GM23338 (cell line): Measurements from ENCODE around the gene STXBP5L. TPM values are rescaled to one million over a fixed set of nuclear protein-coding genes. Genes with fewer than 3 reads are reported as not detected.
"Not testable (repeated sequence)": the region's sequence is repeated elsewhere in the genome, so short reads cannot be mapped to it uniquely, and the experiment has no call there.

Experiments
- ATAC-seq: fragments of 200-7000 bp; cut with Tn5 transposase; 3 replicates; pipeline ENCODE4 v1.9.1; 2020
- DNase-seq: peaks from one replicate; pipeline ENCODE4 v3.0.0-alpha.2; 2015; ENCODE audit warnings: low spot score
- H2AFZ ChIP-seq: fragments of 200-600 bp; sonication (generic); 2 replicates; pipeline ENCODE4 v1.8.0; 2016; ENCODE audit warnings: antibody characterized with exemption, mild to moderate bottlenecking, moderate library complexity
- H3F3A ChIP-seq: fragments of 200-600 bp; sonication (generic); replicated peaks from 2 replicates; pipeline ENCODE4 v1.8.0; 2017; ENCODE audit warnings: antibody characterized with exemption, mixed run types, low read depth
- H3K27ac ChIP-seq: fragments of 200-600 bp; sonication (generic); 2 replicates; pipeline ENCODE4 v1.6.1; 2016; ENCODE audit warnings: low read depth
- H3K27me3 ChIP-seq: fragments of 200-600 bp; sonication (generic); 2 replicates; pipeline ENCODE4 v1.8.0; 2016; ENCODE audit warnings: mild to moderate bottlenecking, mixed run types, moderate library complexity; ENCODE audit not compliant: insufficient read depth
- H3K36me3 ChIP-seq: fragments of 200-600 bp; sonication (generic); 2 replicates; pipeline ENCODE4 v1.8.0; 2016; ENCODE audit warnings: mild to moderate bottlenecking; ENCODE audit not compliant: insufficient read depth
- H3K4me1 ChIP-seq: fragments of 200-600 bp; sonication (generic); 2 replicates; pipeline ENCODE4 v1.8.0; 2016; ENCODE audit warnings: mild to moderate bottlenecking, moderate library complexity; ENCODE audit not compliant: insufficient read depth
- H3K4me2 ChIP-seq: fragments of 200-600 bp; sonication (generic); 2 replicates; pipeline ENCODE4 v1.7.1; 2017; ENCODE audit warnings: mixed run types
- H3K4me3 ChIP-seq: fragments of 200-600 bp; sonication (generic); 2 replicates; pipeline ENCODE4 v1.6.1; 2016; ENCODE audit warnings: mixed run types
- H3K79me2 ChIP-seq: fragments of 200-600 bp; sonication (generic); replicated peaks from 2 replicates; pipeline ENCODE4 v1.8.0; 2017; ENCODE audit warnings: mild to moderate bottlenecking; ENCODE audit not compliant: insufficient read depth
- H3K9me2 ChIP-seq: fragments of 200-600 bp; sonication (generic); 2 replicates; pipeline ENCODE4 v1.8.0; 2017; ENCODE audit not compliant: insufficient read depth
- H4K20me1 ChIP-seq: fragments of 200-600 bp; sonication (generic); replicated peaks from 2 replicates; pipeline ENCODE4 v1.8.0; 2017; ENCODE audit warnings: mild to moderate bottlenecking; ENCODE audit not compliant: insufficient read depth
- H3K27ac Mint-ChIP-seq: 2 replicates; pipeline ENCODE4 v1.8.0; 2020; ENCODE audit warnings: inconsistent platforms, mild to moderate bottlenecking, moderate library complexity, mixed read lengths
- H3K27me3 Mint-ChIP-seq: 3 replicates; pipeline ENCODE4 v1.8.0; 2022; ENCODE audit warnings: low read depth, mild to moderate bottlenecking, moderate library complexity, mixed read lengths, inconsistent platforms; ENCODE audit not compliant: insufficient read depth, poor library complexity
- H3K36me3 Mint-ChIP-seq: 3 replicates; pipeline ENCODE4 v1.8.0; 2021; ENCODE audit warnings: low read depth, mild to moderate bottlenecking, inconsistent platforms, moderate library complexity, mixed read lengths
- H3K4me1 Mint-ChIP-seq: 3 replicates; pipeline ENCODE4 v1.8.0; 2020; ENCODE audit warnings: mild to moderate bottlenecking, inconsistent platforms, mixed read lengths
- H3K4me3 Mint-ChIP-seq: 3 replicates; pipeline ENCODE4 v1.8.0; 2021; ENCODE audit warnings: moderate library complexity, mild to moderate bottlenecking, inconsistent platforms, mixed read lengths
- H3K9me3 Mint-ChIP-seq: 3 replicates; pipeline ENCODE4 v1.8.0; 2020; ENCODE audit warnings: moderate library complexity, mild to moderate bottlenecking, inconsistent platforms, mixed read lengths
- CREB1 ChIP-seq: fragments of 250-450 bp; sonication (Bioruptor Pico); IDR thresholded peaks from 2 replicates; pipeline ENCODE4 v1.5.0; 2020; ENCODE audit warnings: low read depth, mild to moderate bottlenecking, moderate library complexity
- CTCF ChIP-seq, 2 experiments: fragments of 200-600 bp in 1 of 2; sonication (generic) in 1 of 2; conservative IDR thresholded peaks; 2 replicates each; pipeline versions ENCODE4 v1.5.1 to v1.6.1; 2016 to 2017; ENCODE audit warnings: antibody characterized with exemption in 2 of 2, low read depth in 2 of 2, mild to moderate bottlenecking in 2 of 2, moderate library complexity in 1 of 2
- JUNB ChIP-seq: IDR thresholded peaks from one replicate; pipeline ENCODE4 v1.6.1; 2016; ENCODE audit warnings: antibody characterized with exemption; ENCODE audit not compliant: unreplicated experiment
- NANOG ChIP-seq: IDR thresholded peaks from 2 replicates; pipeline ENCODE4 v1.6.1; 2016; ENCODE audit warnings: antibody characterized with exemption, borderline replicate concordance
- POLR2AphosphoS5 ChIP-seq: IDR thresholded peaks from 2 replicates; pipeline ENCODE4 v1.6.1; 2016; ENCODE audit warnings: antibody characterized with exemption, low read depth
- ZNF331 ChIP-seq: fragments of 250-450 bp; sonication (Bioruptor Pico); IDR thresholded peaks from 2 replicates; pipeline ENCODE4 v1.5.0; 2020; ENCODE audit warnings: low read depth, mild to moderate bottlenecking, moderate library complexity
- ZNF462 ChIP-seq: fragments of 250-450 bp; sonication (Bioruptor Pico); IDR thresholded peaks from 2 replicates; pipeline ENCODE4 v1.5.0; 2020; ENCODE audit warnings: mild to moderate bottlenecking, moderate library complexity
- polyA plus RNA-seq: library from polyadenylated mRNA; unstranded; fragments of >200 nt; fragmentation: Nextera tagmentation; extraction: Ambion mirVana; gene quantifications from 2 replicates; pipeline ENCODE4 v1.2.1, GENCODE V29; 2016
- total RNA-seq: library from RNA; depleted of rRNA; stranded (reverse); fragments of >200 nt; shearing (Covaris generic); gene quantifications from 2 replicates; pipeline ENCODE4 v1.2.3, GENCODE V29; 2014

The STXBP5L gene
- total and polyA plus RNA-seq, 2 experiments from 2014 or later = 4.2 to 6.0 TPM

GRCh38 chr3:121111086-121111485 lies 203.1 kb downstream of the STXBP5L start:
- not testable (repeated sequence) for H3K27ac Mint-ChIP-seq, H3K4me3 Mint-ChIP-seq

GRCh38 chr3:121111914-121112612 lies 204.1 kb downstream of the STXBP5L start:
- H3K4me3 ChIP-seq = no peak overlapping the region
- Mint-ChIP-seq H3K4me1 (peaks cover 22% of the 10 kb centered on the region; the same call in 2 of the 3 replicates), H3K36me3 (peaks cover 12% of the 10 kb centered on the region), H3K27me3 (no peaks in the 10 kb centered on the region), H3K9me3 (peaks cover 4% of the 10 kb centered on the region; the same call in 1 of the 3 replicates), H3K27ac (no peak overlapping the region), H3K4me3 (no peak overlapping the region; the same call in 2 of the 3 replicates)
- H3F3A ChIP-seq = no peaks in the 10 kb centered on the region
- no peak overlapping the region for H3K27ac ChIP-seq
- ATAC-seq (peak; percentile 98), DNase-seq (peak; percentile 86)
- no peaks in the 10 kb centered on the region for H3K79me2 ChIP-seq
- H3K4me2 ChIP-seq = 0 out of 2 replicates have a peak overlapping the region, but pooled peaks have one; percentile 27
- H3K36me3 ChIP-seq = no peaks in the 10 kb centered on the region; the same call in 1 of the 2 replicates
- H3K9me2 ChIP-seq = no peaks in the 10 kb centered on the region; the same call in 1 of the 2 replicates
- no peaks in the 10 kb centered on the region for H4K20me1 ChIP-seq
- H3K4me1 ChIP-seq = peaks cover 15% of the 10 kb centered on the region; the same call in 1 of the 2 replicates
- TF ChIP-seq CTCF (conservative IDR thresholded peaks at IDR 0.05; ENCODE audit: low read depth in 2 of 2) (peak; percentile 25 to 26; a peak in 3 of 4 replicates), NANOG (no peak), ZNF331 (CRISPR knock-in tag) (no peak), POLR2AphosphoS5 (no peak), CREB1 (CRISPR knock-in tag) (no peak), JUNB (no peak), ZNF462 (CRISPR knock-in tag) (no peak)
- H2AFZ ChIP-seq = no peak overlapping the region
- H3K27me3 ChIP-seq = no peaks in the 10 kb centered on the region

More at GRCh38 chr3:121111086-121111485, 203.1 kb downstream of the STXBP5L start:
- H3K4me2 ChIP-seq, H3K79me2 ChIP-seq, H3K27ac ChIP-seq, DNase-seq, H3K9me2 ChIP-seq, H3K4me3 ChIP-seq, H4K20me1 ChIP-seq, H3K36me3 Mint-ChIP-seq, H3K27me3 Mint-ChIP-seq, H3K36me3 ChIP-seq, H3F3A ChIP-seq, H3K27me3 ChIP-seq, H3K9me3 Mint-ChIP-seq, ATAC-seq, H2AFZ ChIP-seq: not testable (repeated sequence)
- peaks cover 22% of the 10 kb centered on the region; the same call in 2 of the 3 replicates for H3K4me1 Mint-ChIP-seq
- H3K4me1 ChIP-seq = peaks cover 15% of the 10 kb centered on the region; the same call in 1 of the 2 replicates
